WTC11 (cell line): ENCODE data around the gene FBXL2. TPM values are rescaled to one million over a fixed set of nuclear protein-coding genes. Genes with fewer than 3 reads are reported as not detected.
A peak's percentile ranks its signal among the peaks of the same experiment; 100 is the strongest.

Source experiments
- ATAC-seq: fragments of 200-7000 bp; cut with Tn5 transposase; 2 replicates; pipeline ENCODE4 v1.10.0; 2021; ENCODE audit warnings: mild to moderate bottlenecking, moderate library complexity
- CTCF ChIA-PET: fragments of 300-600 bp; sonication (Branson Sonifier 250); formaldehyde crosslinking; loops from one replicate; lab custom pipeline; 2021; ENCODE audit warnings: antibody characterized with exemption; lab: Charles Lee
- POLR2A ChIA-PET: fragments of 350-600 bp; sonication (Branson Sonifier 250); formaldehyde crosslinking; loops from one replicate; lab custom pipeline; 2021; ENCODE audit warnings: antibody characterized with exemption; lab: Charles Lee
- DNase-seq: peaks from one replicate; pipeline ENCODE4 v3.0.0; 2021; ENCODE audit warnings: low spot score
- H3K27ac Mint-ChIP-seq: 2 replicates; pipeline ENCODE4 v1.8.0; 2021; ENCODE audit warnings: mixed read lengths
- H3K27me3 Mint-ChIP-seq: 2 replicates; pipeline ENCODE4 v1.8.0; 2021; ENCODE audit warnings: low read depth, mild to moderate bottlenecking, moderate library complexity, mixed read lengths
- H3K36me3 Mint-ChIP-seq: 2 replicates; pipeline ENCODE4 v1.8.0; 2021; ENCODE audit warnings: mixed read lengths
- H3K4me1 Mint-ChIP-seq: 2 replicates; pipeline ENCODE4 v1.8.0; 2022; ENCODE audit warnings: mixed read lengths
- H3K4me3 Mint-ChIP-seq: 2 replicates; pipeline ENCODE4 v1.8.0; 2021; ENCODE audit warnings: mild to moderate bottlenecking, moderate library complexity, mixed read lengths
- H3K9me3 Mint-ChIP-seq: 2 replicates; pipeline ENCODE4 v1.8.0; 2021; ENCODE audit warnings: mixed read lengths
- ATF1 ChIP-seq: sonication (generic); formaldehyde crosslinking; IDR thresholded peaks from 2 replicates; pipeline ENCODE4 v1.8.1; 2023; ENCODE audit warnings: mild to moderate bottlenecking, moderate library complexity, missing genetic modification reagents
- ELF4 ChIP-seq: sonication (generic); formaldehyde crosslinking; IDR thresholded peaks from 2 replicates; pipeline ENCODE4 v1.8.1; 2022; ENCODE audit warnings: low read depth, mild to moderate bottlenecking, moderate library complexity, missing genetic modification reagents
- FOXK1 ChIP-seq: sonication (generic); formaldehyde crosslinking; IDR thresholded peaks from 2 replicates; pipeline ENCODE4 v1.8.0; 2022; ENCODE audit warnings: mild to moderate bottlenecking, moderate library complexity, missing genetic modification reagents
- NFATC4 ChIP-seq: fragments of 250-450 bp; sonication (Bioruptor Pico); IDR thresholded peaks from 2 replicates; pipeline ENCODE4 v1.9.0; 2021; ENCODE audit warnings: mild to moderate bottlenecking
- RELA ChIP-seq: sonication (generic); formaldehyde crosslinking; IDR thresholded peaks from 2 replicates; pipeline ENCODE4 v1.8.1; 2022; ENCODE audit warnings: missing genetic modification reagents, mild to moderate bottlenecking, borderline replicate concordance
- RORB ChIP-seq: fragments of 250-450 bp; sonication (Bioruptor Pico); IDR thresholded peaks from 2 replicates; pipeline ENCODE4 v1.9.0; 2021; ENCODE audit warnings: mild to moderate bottlenecking
- TEAD1 ChIP-seq: sonication (generic); formaldehyde crosslinking; IDR thresholded peaks from 2 replicates; pipeline ENCODE4 v1.8.0; 2022; ENCODE audit warnings: mild to moderate bottlenecking, missing genetic modification reagents
- ZNF263 ChIP-seq: sonication (generic); formaldehyde crosslinking; IDR thresholded peaks from 2 replicates; pipeline ENCODE4 v1.8.1; 2022; ENCODE audit warnings: low read depth, mild to moderate bottlenecking, moderate library complexity, missing genetic modification reagents
- total RNA-seq: library from RNA; stranded (reverse); gene quantifications from 3 replicates; pipeline ENCODE4 v1.2.3, GENCODE V29; 2021
- TF ChIP-seq, protein P1 (sequence below): sonication (generic); formaldehyde crosslinking; IDR thresholded peaks from 2 replicates; pipeline ENCODE4 v1.8.1; 2022; ENCODE audit warnings: low read depth, mild to moderate bottlenecking, moderate library complexity, missing genetic modification reagents, borderline replicate concordance
- TF ChIP-seq, protein P2 (sequence below): sonication (generic); formaldehyde crosslinking; IDR thresholded peaks from 2 replicates; pipeline ENCODE4 v1.8.0; 2023; ENCODE audit warnings: missing genetic modification reagents, mild to moderate bottlenecking, borderline replicate concordance
- TF ChIP-seq, protein P3 (sequence below): sonication (generic); formaldehyde crosslinking; IDR thresholded peaks from 2 replicates; pipeline ENCODE4 v1.8.1; 2023; ENCODE audit warnings: mild to moderate bottlenecking, missing genetic modification reagents, moderate library complexity
- TF ChIP-seq, protein P4 (sequence below): sonication (generic); formaldehyde crosslinking; conservative IDR thresholded peaks from 2 replicates; pipeline ENCODE4 v1.8.1; 2023; ENCODE audit warnings: mild to moderate bottlenecking, low read depth, missing genetic modification reagents, moderate library complexity
- TF ChIP-seq, protein P5 (sequence below): fragments of 250-450 bp; sonication (Bioruptor Pico); IDR thresholded peaks from 2 replicates; pipeline ENCODE4 v1.8.0; 2021; ENCODE audit warnings: mild to moderate bottlenecking
- TF ChIP-seq, protein P6 (sequence below): sonication (generic); formaldehyde crosslinking; IDR thresholded peaks from 2 replicates; pipeline ENCODE4 v1.8.1; 2023; ENCODE audit warnings: mild to moderate bottlenecking, missing genetic modification reagents
- TF ChIP-seq, protein P7 (sequence below): sonication (generic); formaldehyde crosslinking; IDR thresholded peaks from 2 replicates; pipeline ENCODE4 v1.8.1; 2022; ENCODE audit warnings: mild to moderate bottlenecking, moderate library complexity, missing genetic modification reagents

Gene FBXL2
- total RNA-seq, 1 experiment from 2014 or later = 2.9 TPM

DNA sequence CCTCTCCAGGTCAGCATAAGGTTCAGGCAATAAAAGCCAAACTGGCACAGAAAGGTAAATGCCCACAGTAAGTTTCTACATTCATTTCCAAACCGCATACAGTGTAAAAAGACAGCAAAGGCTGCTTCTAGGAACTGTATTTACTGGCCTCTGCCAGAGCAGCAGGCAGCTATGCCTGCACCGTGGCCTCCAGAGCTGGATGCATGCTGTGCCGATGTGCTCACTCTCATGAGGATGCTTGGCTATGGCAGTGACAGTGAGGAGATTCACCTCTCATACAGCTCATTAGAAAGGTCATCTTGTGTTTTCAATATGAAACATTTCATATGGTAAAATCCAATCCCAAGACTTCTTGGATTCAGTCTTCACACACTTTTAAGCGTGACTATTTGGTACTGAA is 112.7 kb downstream of the FBXL2 start:
- Mint-ChIP-seq H3K36me3 (peaks cover 53% of the 10 kb centered on the region), H3K4me1 (no peaks in the 10 kb centered on the region), H3K9me3 (no peaks in the 10 kb centered on the region), H3K27ac (0 out of 2 replicates have a peak overlapping the region, but pooled peaks have one; percentile 2), H3K27me3 (no peaks in the 10 kb centered on the region), H3K4me3 (no peak overlapping the region)
- ChIA-PET CTCF (interaction anchor here (0.9 to 1.8 kb wide), 2 partner anchors 17 to 258 kb away, joined by 3 to 9 read pairs; no protein-coding TSS in a partner anchor), POLR2A (no interaction called here)
- no peak for DNase-seq
- no peak for ATAC-seq
- TF ChIP-seq, protein P1, sequence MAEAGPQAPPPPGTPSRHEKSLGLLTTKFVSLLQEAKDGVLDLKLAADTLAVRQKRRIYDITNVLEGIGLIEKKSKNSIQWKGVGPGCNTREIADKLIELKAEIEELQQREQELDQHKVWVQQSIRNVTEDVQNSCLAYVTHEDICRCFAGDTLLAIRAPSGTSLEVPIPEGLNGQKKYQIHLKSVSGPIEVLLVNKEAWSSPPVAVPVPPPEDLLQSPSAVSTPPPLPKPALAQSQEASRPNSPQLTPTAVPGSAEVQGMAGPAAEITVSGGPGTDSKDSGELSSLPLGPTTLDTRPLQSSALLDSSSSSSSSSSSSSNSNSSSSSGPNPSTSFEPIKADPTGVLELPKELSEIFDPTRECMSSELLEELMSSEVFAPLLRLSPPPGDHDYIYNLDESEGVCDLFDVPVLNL (CRISPR knock-in tag) = no peak
- TF ChIP-seq, protein P2, sequence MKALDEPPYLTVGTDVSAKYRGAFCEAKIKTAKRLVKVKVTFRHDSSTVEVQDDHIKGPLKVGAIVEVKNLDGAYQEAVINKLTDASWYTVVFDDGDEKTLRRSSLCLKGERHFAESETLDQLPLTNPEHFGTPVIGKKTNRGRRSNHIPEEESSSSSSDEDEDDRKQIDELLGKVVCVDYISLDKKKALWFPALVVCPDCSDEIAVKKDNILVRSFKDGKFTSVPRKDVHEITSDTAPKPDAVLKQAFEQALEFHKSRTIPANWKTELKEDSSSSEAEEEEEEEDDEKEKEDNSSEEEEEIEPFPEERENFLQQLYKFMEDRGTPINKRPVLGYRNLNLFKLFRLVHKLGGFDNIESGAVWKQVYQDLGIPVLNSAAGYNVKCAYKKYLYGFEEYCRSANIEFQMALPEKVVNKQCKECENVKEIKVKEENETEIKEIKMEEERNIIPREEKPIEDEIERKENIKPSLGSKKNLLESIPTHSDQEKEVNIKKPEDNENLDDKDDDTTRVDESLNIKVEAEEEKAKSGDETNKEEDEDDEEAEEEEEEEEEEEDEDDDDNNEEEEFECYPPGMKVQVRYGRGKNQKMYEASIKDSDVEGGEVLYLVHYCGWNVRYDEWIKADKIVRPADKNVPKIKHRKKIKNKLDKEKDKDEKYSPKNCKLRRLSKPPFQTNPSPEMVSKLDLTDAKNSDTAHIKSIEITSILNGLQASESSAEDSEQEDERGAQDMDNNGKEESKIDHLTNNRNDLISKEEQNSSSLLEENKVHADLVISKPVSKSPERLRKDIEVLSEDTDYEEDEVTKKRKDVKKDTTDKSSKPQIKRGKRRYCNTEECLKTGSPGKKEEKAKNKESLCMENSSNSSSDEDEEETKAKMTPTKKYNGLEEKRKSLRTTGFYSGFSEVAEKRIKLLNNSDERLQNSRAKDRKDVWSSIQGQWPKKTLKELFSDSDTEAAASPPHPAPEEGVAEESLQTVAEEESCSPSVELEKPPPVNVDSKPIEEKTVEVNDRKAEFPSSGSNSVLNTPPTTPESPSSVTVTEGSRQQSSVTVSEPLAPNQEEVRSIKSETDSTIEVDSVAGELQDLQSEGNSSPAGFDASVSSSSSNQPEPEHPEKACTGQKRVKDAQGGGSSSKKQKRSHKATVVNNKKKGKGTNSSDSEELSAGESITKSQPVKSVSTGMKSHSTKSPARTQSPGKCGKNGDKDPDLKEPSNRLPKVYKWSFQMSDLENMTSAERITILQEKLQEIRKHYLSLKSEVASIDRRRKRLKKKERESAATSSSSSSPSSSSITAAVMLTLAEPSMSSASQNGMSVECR = no peak
- TF ChIP-seq, protein P3, sequence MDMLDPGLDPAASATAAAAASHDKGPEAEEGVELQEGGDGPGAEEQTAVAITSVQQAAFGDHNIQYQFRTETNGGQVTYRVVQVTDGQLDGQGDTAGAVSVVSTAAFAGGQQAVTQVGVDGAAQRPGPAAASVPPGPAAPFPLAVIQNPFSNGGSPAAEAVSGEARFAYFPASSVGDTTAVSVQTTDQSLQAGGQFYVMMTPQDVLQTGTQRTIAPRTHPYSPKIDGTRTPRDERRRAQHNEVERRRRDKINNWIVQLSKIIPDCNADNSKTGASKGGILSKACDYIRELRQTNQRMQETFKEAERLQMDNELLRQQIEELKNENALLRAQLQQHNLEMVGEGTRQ (CRISPR knock-in tag) = no peak
- TF ChIP-seq, protein P4, sequence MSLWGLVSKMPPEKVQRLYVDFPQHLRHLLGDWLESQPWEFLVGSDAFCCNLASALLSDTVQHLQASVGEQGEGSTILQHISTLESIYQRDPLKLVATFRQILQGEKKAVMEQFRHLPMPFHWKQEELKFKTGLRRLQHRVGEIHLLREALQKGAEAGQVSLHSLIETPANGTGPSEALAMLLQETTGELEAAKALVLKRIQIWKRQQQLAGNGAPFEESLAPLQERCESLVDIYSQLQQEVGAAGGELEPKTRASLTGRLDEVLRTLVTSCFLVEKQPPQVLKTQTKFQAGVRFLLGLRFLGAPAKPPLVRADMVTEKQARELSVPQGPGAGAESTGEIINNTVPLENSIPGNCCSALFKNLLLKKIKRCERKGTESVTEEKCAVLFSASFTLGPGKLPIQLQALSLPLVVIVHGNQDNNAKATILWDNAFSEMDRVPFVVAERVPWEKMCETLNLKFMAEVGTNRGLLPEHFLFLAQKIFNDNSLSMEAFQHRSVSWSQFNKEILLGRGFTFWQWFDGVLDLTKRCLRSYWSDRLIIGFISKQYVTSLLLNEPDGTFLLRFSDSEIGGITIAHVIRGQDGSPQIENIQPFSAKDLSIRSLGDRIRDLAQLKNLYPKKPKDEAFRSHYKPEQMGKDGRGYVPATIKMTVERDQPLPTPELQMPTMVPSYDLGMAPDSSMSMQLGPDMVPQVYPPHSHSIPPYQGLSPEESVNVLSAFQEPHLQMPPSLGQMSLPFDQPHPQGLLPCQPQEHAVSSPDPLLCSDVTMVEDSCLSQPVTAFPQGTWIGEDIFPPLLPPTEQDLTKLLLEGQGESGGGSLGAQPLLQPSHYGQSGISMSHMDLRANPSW (CRISPR knock-in tag) = no peak
- no peak for TF ChIP-seq NFATC4 (CRISPR knock-in tag)
- no peak for TF ChIP-seq TEAD1 (CRISPR knock-in tag)
- TF ChIP-seq, protein P5, sequence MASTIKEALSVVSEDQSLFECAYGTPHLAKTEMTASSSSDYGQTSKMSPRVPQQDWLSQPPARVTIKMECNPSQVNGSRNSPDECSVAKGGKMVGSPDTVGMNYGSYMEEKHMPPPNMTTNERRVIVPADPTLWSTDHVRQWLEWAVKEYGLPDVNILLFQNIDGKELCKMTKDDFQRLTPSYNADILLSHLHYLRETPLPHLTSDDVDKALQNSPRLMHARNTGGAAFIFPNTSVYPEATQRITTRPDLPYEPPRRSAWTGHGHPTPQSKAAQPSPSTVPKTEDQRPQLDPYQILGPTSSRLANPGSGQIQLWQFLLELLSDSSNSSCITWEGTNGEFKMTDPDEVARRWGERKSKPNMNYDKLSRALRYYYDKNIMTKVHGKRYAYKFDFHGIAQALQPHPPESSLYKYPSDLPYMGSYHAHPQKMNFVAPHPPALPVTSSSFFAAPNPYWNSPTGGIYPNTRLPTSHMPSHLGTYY (CRISPR knock-in tag) = no peak
- no peak for TF ChIP-seq RELA
- TF ChIP-seq ELF4 = no peak
- TF ChIP-seq ATF1 = no peak
- no peak for TF ChIP-seq RORB
- TF ChIP-seq, protein P6, sequence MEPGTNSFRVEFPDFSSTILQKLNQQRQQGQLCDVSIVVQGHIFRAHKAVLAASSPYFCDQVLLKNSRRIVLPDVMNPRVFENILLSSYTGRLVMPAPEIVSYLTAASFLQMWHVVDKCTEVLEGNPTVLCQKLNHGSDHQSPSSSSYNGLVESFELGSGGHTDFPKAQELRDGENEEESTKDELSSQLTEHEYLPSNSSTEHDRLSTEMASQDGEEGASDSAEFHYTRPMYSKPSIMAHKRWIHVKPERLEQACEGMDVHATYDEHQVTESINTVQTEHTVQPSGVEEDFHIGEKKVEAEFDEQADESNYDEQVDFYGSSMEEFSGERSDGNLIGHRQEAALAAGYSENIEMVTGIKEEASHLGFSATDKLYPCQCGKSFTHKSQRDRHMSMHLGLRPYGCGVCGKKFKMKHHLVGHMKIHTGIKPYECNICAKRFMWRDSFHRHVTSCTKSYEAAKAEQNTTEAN (CRISPR knock-in tag) = no peak

DNA sequence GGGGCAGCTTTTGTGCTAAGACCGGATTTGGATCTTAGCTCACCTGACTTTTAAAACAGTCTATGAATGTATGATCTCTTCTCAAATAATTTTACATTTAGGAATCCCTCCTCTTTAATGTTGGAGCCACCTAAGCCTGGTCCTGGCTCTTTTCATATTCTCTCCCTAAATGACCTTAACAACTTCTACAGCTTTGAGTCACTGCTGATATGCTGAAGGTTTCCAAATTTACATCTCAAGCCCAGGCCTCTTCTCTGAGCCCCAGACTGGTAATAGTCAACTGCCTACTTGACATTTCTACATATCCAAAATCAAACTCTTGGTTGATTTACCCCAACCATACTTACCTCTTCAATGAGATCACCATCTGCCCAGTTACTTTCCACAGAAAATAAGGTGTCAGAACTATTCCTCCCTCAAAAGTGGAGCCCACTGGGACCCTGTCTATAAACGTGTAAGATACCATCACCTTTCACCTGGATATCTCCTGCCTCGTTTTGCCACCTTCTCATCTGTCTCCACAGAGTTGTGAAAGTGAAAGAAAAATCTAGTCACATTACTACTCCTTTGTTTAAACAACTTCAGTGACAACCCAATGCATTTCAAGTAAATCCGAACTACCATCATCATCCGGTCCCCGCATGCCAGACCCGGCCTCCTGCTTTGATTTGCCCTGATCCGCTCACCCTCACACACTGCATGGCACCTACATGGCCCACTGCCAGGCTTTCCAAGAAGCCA is 114.2 kb downstream of the FBXL2 start:
- peaks cover 68% of the 10 kb centered on the region for H3K36me3 Mint-ChIP-seq
- DNase-seq (no peak), ATAC-seq (no peak)
- no peaks in the 10 kb centered on the region for H3K4me1 Mint-ChIP-seq
- H3K4me3 Mint-ChIP-seq = no peak overlapping the region
- TF ChIP-seq FOXK1 (no peak), ZNF263 (CRISPR knock-in tag) (no peak)
- TF ChIP-seq, protein P7, sequence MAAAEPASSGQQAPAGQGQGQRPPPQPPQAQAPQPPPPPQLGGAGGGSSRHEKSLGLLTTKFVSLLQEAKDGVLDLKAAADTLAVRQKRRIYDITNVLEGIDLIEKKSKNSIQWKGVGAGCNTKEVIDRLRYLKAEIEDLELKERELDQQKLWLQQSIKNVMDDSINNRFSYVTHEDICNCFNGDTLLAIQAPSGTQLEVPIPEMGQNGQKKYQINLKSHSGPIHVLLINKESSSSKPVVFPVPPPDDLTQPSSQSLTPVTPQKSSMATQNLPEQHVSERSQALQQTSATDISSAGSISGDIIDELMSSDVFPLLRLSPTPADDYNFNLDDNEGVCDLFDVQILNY = no peak
- TF ChIP-seq, all 79 proteins: peak for 0
- Mint-ChIP-seq H3K9me3 (no peaks in the 10 kb centered on the region), H3K27me3 (no peaks in the 10 kb centered on the region), H3K27ac (no peak overlapping the region)
- POLR2A ChIA-PET = no interaction called here
- CTCF ChIA-PET = no interaction called here
